HG03280 (cell line): Measurements from ENCODE around the gene ZFYVE28.

ENCODE experiments used
- ATAC-seq: cut with Tn5 transposase; IDR thresholded peaks from one replicate; pipeline ENCODE4 v1.9.1; 2021; ENCODE audit warnings: mild to moderate bottlenecking, moderate library complexity; ENCODE audit not compliant: unreplicated experiment

Gene ZFYVE28

GRCh38 chr4:2370597-2371320 lies 47.7 kb downstream of the ZFYVE28 start:
- ATAC-seq = no peak

GRCh38 chr4:2368746-2369437 lies 49.6 kb downstream of the ZFYVE28 start:
- ATAC-seq = no peak

- ATAC-seq = no peak
These were observed 50.8 kb downstream of the ZFYVE28 start for GRCh38 chr4:2367626-2368025.

GRCh38 chr4:2366252-2367192 lies 51.9 kb downstream of the ZFYVE28 start:
- no peak for ATAC-seq

GRCh38 chr4:2365913-2366210 lies 52.6 kb downstream of the ZFYVE28 start:
- ATAC-seq = no peak

- ATAC-seq = no peak
These were observed 53.2 kb downstream of the ZFYVE28 start for GRCh38 chr4:2365054-2365912.

- no peak for ATAC-seq
These were observed 53.8 kb downstream of the ZFYVE28 start for GRCh38 chr4:2364654-2365053.

- ATAC-seq = no peak
These were observed 54.3 kb downstream of the ZFYVE28 start for GRCh38 chr4:2363951-2364653.

- no peak for ATAC-seq
These were observed 55.3 kb downstream of the ZFYVE28 start for GRCh38 chr4:2363056-2363721.

GRCh38 chr4:2362266-2363055 lies 56.0 kb downstream of the ZFYVE28 start:
- ATAC-seq = no peak

GRCh38 chr4:2361366-2362265 lies 56.8 kb downstream of the ZFYVE28 start:
- no peak for ATAC-seq

GRCh38 chr4:2360396-2360730 lies 58.1 kb downstream of the ZFYVE28 start:
- no peak for ATAC-seq

GRCh38 chr4:2359591-2360395 lies 58.7 kb downstream of the ZFYVE28 start:
- no peak for ATAC-seq

GRCh38 chr4:2357821-2358745 lies 60.4 kb downstream of the ZFYVE28 start:
- ATAC-seq = no peak

- no peak for ATAC-seq
These were observed 62.0 kb downstream of the ZFYVE28 start for GRCh38 chr4:2356123-2357069.
